Endothelial cell of umbilical vein (primary cell): ENCODE results near the gene LAMC3.

Source experiments
- EZH2 ChIP-seq: IDR thresholded peaks from 2 replicates; pipeline ENCODE4 v1.6.1; 2012; ENCODE audit warnings: borderline replicate concordance, low read depth, mild to moderate bottlenecking, moderate library complexity, low read length, inconsistent platforms; ENCODE audit not compliant: severe bottlenecking
- MYC ChIP-seq: IDR thresholded peaks from one replicate; pipeline ENCODE4 v1.6.1; 2011; ENCODE audit warnings: mild to moderate bottlenecking, low read depth, low read length
- TF ChIP-seq, protein P1 (sequence below), 2 donors: IDR thresholded peaks; 1 replicate in 1 of 2; 2 replicates in 1 of 2; pipeline ENCODE4 v1.5.1; 2011; ENCODE audit warnings: low read length in 2 of 2, mild to moderate bottlenecking in 2 of 2, moderate library complexity in 2 of 2, control low read depth in 1 of 2, inconsistent platforms in 1 of 2, low read depth in 1 of 2; ENCODE audit not compliant: insufficient read depth in 1 of 2; ENCODE audit errors: extremely low read depth in 1 of 2

DNA sequence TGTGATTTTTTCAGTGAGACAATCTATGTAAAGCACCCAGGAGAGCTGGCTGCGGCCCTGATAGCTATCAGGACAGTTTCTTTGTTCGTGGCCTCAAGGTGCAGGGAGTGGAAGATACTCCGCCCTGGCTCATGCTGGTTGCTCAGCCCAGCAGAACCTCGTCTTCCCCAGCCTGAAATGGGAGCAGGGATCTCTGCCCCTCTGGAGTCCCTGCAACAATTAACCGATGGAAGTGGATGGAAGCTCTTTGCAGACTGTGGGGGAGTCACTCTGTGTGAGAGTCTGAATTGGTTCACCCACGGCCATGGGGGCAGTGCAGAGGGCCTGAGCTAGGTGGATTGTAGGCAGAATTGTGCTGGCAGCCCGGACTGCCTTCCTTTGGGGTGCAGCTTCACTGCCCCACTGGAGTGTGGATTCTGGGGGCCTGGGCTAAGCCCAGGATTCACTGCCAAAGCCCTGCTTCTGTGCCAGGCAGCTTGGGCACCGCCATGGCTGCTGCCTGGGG, 90.2 kb downstream of the LAMC3 start:
- TF ChIP-seq, protein P1, sequence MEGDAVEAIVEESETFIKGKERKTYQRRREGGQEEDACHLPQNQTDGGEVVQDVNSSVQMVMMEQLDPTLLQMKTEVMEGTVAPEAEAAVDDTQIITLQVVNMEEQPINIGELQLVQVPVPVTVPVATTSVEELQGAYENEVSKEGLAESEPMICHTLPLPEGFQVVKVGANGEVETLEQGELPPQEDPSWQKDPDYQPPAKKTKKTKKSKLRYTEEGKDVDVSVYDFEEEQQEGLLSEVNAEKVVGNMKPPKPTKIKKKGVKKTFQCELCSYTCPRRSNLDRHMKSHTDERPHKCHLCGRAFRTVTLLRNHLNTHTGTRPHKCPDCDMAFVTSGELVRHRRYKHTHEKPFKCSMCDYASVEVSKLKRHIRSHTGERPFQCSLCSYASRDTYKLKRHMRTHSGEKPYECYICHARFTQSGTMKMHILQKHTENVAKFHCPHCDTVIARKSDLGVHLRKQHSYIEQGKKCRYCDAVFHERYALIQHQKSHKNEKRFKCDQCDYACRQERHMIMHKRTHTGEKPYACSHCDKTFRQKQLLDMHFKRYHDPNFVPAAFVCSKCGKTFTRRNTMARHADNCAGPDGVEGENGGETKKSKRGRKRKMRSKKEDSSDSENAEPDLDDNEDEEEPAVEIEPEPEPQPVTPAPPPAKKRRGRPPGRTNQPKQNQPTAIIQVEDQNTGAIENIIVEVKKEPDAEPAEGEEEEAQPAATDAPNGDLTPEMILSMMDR (IDR thresholded peaks at IDR 0.05; ENCODE audit: extremely low read depth in 1 of 2, insufficient read depth in 1 of 2, low read depth in 1 of 2, low read length in 2 of 2) = no peak
- no peak for TF ChIP-seq EZH2
- no peak for TF ChIP-seq MYC
